DOHH2 (cell line): ENCODE measurements around the gene CMKLR1.

Source experiments
- EZH2phosphoT487 ChIP-seq: fragments of 200-600 bp; sonication (generic); IDR thresholded peaks from 2 replicates; pipeline ENCODE4 v1.6.1; 2017; ENCODE audit warnings: borderline replicate concordance, mild to moderate bottlenecking, antibody characterized with exemption, low read length, moderate library complexity, mixed read lengths
- TF ChIP-seq, protein P1 (sequence below): fragments of 200-600 bp; sonication (generic); IDR thresholded peaks from one replicate; pipeline ENCODE4 v1.5.1; 2014; ENCODE audit warnings: antibody characterized with exemption, mild to moderate bottlenecking, low read depth, low read length; ENCODE audit not compliant: poor library complexity, severe bottlenecking

GRCh38 chr12:108309674-108310312 lies 29.3 kb downstream of the CMKLR1 start:
- TF ChIP-seq, protein P1, sequence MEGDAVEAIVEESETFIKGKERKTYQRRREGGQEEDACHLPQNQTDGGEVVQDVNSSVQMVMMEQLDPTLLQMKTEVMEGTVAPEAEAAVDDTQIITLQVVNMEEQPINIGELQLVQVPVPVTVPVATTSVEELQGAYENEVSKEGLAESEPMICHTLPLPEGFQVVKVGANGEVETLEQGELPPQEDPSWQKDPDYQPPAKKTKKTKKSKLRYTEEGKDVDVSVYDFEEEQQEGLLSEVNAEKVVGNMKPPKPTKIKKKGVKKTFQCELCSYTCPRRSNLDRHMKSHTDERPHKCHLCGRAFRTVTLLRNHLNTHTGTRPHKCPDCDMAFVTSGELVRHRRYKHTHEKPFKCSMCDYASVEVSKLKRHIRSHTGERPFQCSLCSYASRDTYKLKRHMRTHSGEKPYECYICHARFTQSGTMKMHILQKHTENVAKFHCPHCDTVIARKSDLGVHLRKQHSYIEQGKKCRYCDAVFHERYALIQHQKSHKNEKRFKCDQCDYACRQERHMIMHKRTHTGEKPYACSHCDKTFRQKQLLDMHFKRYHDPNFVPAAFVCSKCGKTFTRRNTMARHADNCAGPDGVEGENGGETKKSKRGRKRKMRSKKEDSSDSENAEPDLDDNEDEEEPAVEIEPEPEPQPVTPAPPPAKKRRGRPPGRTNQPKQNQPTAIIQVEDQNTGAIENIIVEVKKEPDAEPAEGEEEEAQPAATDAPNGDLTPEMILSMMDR = no peak
- TF ChIP-seq EZH2phosphoT487 = no peak
